WI38 (cell line): ENCODE results near the gene MRPS21.

Experiments used
- H3K4me3 ChIP-seq: 2 replicates; pipeline ENCODE4 v1.5.1; 2011; ENCODE audit warnings: low read depth, mild to moderate bottlenecking, control low read depth, low read length
- TF ChIP-seq, protein P1 (sequence below): IDR thresholded peaks from 2 replicates; pipeline ENCODE4 v1.5.1; 2012; ENCODE audit warnings: low read depth, mild to moderate bottlenecking, control low read depth, low read length

Gene MRPS21

DNA sequence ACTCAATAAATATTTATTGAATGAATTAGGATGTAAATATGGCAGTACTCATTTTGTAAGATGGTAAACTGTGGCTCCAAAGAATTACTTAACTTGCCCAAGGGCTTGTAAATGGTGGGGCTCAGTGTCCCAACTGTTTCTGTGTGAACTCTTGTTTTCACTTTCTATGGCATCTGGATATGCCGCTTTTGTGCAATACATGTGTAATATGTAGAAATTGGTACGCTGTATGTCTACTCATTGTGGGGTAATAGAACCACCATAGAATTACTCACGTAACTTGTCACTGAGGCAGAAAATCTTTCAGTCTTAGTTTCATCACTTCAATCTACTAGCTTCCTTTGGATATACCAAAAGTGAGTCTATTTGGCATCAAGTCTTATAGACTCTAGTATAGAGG, 28.6 kb downstream of the MRPS21 start:
- TF ChIP-seq, protein P1, sequence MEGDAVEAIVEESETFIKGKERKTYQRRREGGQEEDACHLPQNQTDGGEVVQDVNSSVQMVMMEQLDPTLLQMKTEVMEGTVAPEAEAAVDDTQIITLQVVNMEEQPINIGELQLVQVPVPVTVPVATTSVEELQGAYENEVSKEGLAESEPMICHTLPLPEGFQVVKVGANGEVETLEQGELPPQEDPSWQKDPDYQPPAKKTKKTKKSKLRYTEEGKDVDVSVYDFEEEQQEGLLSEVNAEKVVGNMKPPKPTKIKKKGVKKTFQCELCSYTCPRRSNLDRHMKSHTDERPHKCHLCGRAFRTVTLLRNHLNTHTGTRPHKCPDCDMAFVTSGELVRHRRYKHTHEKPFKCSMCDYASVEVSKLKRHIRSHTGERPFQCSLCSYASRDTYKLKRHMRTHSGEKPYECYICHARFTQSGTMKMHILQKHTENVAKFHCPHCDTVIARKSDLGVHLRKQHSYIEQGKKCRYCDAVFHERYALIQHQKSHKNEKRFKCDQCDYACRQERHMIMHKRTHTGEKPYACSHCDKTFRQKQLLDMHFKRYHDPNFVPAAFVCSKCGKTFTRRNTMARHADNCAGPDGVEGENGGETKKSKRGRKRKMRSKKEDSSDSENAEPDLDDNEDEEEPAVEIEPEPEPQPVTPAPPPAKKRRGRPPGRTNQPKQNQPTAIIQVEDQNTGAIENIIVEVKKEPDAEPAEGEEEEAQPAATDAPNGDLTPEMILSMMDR = no peak
- H3K4me3 ChIP-seq = peak overlapping the region; percentile 94

DNA sequence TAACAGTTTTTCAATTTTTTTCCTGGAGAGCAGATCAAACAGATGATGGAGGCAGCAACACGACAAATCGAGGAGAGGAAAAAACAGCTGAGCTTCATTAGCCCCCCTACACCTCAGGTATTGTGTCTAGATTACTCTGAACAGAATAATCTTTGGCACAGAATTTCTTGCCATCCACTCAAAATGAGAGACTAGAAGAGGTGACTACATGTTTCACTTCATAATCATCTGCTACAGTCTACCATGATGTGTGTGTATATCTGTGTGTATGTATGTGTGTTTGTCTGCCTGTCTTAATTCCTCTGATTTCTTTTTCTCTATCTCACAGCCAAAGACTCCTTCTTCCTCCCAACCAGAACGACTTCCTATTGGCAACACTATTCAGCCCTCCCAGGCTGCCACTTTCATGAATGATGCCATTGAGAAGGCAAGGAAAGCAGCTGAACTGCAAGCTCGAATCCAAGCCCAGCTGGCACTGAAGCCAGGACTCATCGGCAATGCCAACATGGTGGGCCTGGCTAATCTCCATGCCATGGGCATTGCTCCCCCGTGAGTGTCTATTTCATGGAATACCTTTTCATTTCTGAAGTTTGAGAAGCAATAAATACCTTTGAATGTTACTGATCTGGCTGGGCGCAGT, 39.1 kb downstream of the MRPS21 start:
- TF ChIP-seq, protein P1 = no peak
- no peak overlapping the region for H3K4me3 ChIP-seq

- TF ChIP-seq, protein P1 = no peak
- no peak overlapping the region for H3K4me3 ChIP-seq
Observed at GRCh38 chr1:150346316-150346715, 52.7 kb downstream of the MRPS21 start.

DNA sequence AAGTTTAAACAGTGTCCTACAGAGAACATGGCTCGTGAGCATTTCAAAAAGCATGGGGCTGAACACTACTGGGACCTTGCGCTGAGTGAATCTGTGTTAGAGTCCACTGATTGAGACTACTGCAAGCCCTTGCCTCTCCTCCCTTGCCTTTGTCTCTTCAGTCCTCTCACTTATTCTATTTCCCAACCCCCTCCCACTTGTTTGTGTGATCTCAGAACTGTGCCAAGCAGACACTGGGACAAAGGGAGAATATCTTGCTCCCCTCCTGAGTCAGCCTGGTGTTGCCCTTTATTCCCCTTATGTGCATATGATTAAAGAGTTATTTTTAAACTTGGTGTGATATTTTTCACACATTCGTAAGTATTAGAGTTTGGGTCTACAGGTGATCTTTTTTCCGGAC, 59.2 kb downstream of the MRPS21 start:
- no peak overlapping the region for H3K4me3 ChIP-seq
- TF ChIP-seq, protein P1 = no peak
